Measurements from ENCODE around the gene BBS2.

BBS2 gene

GRCh38 chr16:56519459-56520250 lies at the start of gene BBS2:
BBS2 (minus strand) TSS chr16:56520024; CDS start chr16:56519862, 162 bp downstream.
- H3K4me1 Mint-ChIP-seq: peaks cover 20% of the 10 kb centered on the region
- no peaks in the 10 kb centered on the region for H3K9me3 Mint-ChIP-seq
- H3K36me3 Mint-ChIP-seq (ENCODE audit: low read depth): no peaks in the 10 kb centered on the region
- TF ChIP-seq CTCF (IDR thresholded peaks at IDR 0.05; ENCODE audit: unreplicated experiment in 3 of 3): no peak
- H3K4me3 Mint-ChIP-seq: peak within 1 kb of the TSS; percentile 85 to 90 (median 89)
- H3K27me3 Mint-ChIP-seq (ENCODE audit: low read depth): peaks cover 4% of the 10 kb centered on the region
- peak within 1 kb of the TSS; percentile 55 to 90 (median 86) for H3K27ac Mint-ChIP-seq

- no peak for TF ChIP-seq CTCF (IDR thresholded peaks at IDR 0.05; ENCODE audit: unreplicated experiment in 3 of 3)
- Mint-ChIP-seq H3K4me3 (no peak within 1 kb of the TSS), H3K9me3 (no peaks in the 10 kb centered on the region), H3K4me1 (no peaks in the 10 kb centered on the region), H3K27ac (no peak within 1 kb of the TSS), H3K36me3 (ENCODE audit: low read depth) (no peaks in the 10 kb centered on the region), H3K27me3 (ENCODE audit: low read depth) (peaks cover 23% of the 10 kb centered on the region)
Observed at GRCh38 chr16:56564793-56565477, 45.1 kb upstream of the BBS2 start, which contains the start of gene MT4. MT4 (plus strand) TSS chr16:56565073; CDS start chr16:56565129, 56 bp downstream.

DNA sequence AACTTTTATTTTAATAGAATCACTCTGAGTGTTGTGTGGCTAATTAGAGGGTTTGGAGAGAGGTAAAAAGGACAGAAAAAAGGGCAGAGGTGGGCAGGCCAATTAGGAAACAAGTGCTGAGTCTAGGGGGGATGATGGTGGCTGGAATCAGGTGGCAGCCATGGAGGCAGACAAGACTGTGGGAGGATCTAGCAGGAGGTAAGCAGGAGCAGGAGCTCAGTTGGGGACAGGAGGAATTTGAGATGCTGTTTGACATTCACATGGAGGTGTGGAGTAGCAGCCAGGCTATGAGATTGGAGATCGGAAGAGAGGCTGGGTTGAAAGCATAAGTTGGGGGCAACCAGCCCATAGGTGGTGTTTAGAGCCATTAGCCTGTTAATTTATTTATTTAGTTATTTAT lies 41.3 kb upstream of the BBS2 start:
- no peak for TF ChIP-seq CTCF (IDR thresholded peaks at IDR 0.05; ENCODE audit: unreplicated experiment in 3 of 3)
- no peaks in the 10 kb centered on the region for H3K4me1 Mint-ChIP-seq
- peaks cover 19% of the 10 kb centered on the region for H3K27me3 Mint-ChIP-seq (ENCODE audit: low read depth)
- no peak overlapping the region for H3K27ac Mint-ChIP-seq
- H3K36me3 Mint-ChIP-seq (ENCODE audit: low read depth): no peaks in the 10 kb centered on the region
- H3K9me3 Mint-ChIP-seq: no peaks in the 10 kb centered on the region
- H3K4me3 Mint-ChIP-seq: no peak overlapping the region

DNA sequence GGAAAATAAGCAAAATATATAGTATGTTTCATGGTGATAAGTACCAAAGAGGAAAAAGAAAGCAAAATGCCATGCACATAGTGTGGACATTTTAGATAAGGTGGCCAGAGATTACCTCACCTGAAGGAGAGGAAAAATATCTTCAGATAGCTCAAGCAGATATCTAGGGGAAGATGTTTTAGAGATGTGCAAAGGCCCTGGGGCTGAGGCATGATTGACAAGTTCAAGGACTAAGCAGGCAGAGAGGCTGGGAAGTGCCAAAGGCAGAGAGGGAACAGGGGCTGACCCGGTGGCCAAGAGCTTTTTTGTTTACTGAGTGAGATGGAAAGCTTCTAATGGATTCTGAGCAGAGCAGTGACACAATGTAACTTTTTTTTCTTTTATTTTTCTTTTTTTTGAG lies 40.6 kb upstream of the BBS2 start:
- Mint-ChIP-seq H3K27ac (no peak overlapping the region), H3K27me3 (ENCODE audit: low read depth) (peaks cover 14% of the 10 kb centered on the region), H3K4me1 (no peaks in the 10 kb centered on the region), H3K4me3 (no peak overlapping the region), H3K9me3 (no peaks in the 10 kb centered on the region), H3K36me3 (ENCODE audit: low read depth) (no peaks in the 10 kb centered on the region)
- TF ChIP-seq CTCF (IDR thresholded peaks at IDR 0.05; ENCODE audit: unreplicated experiment in 3 of 3): no peak

- no peak for TF ChIP-seq CTCF (IDR thresholded peaks at IDR 0.05; ENCODE audit: unreplicated experiment in 3 of 3)
- H3K9me3 Mint-ChIP-seq: no peaks in the 10 kb centered on the region
- H3K4me3 Mint-ChIP-seq: no peak overlapping the region
- no peaks in the 10 kb centered on the region for H3K4me1 Mint-ChIP-seq
- no peaks in the 10 kb centered on the region for H3K36me3 Mint-ChIP-seq (ENCODE audit: low read depth)
- H3K27me3 Mint-ChIP-seq (ENCODE audit: low read depth): peaks cover 16% of the 10 kb centered on the region
- no peak overlapping the region for H3K27ac Mint-ChIP-seq
Observed at GRCh38 chr16:56559109-56559508, 39.3 kb upstream of the BBS2 start.

Data from nephron (organoid).